GM23338 (cell line): ENCODE results near the gene ITPRIP. TPM values are rescaled to one million over a fixed set of nuclear protein-coding genes. Genes with fewer than 3 reads are reported as not detected.

ENCODE experiments used
- ATAC-seq: fragments of 200-7000 bp; cut with Tn5 transposase; 3 replicates; pipeline ENCODE4 v1.9.1; 2020
- DNase-seq: peaks from one replicate; pipeline ENCODE4 v3.0.0-alpha.2; 2015; ENCODE audit warnings: low spot score
- H2AFZ ChIP-seq: fragments of 200-600 bp; sonication (generic); 2 replicates; pipeline ENCODE4 v1.8.0; 2016; ENCODE audit warnings: antibody characterized with exemption, mild to moderate bottlenecking, moderate library complexity
- H3F3A ChIP-seq: fragments of 200-600 bp; sonication (generic); replicated peaks from 2 replicates; pipeline ENCODE4 v1.8.0; 2017; ENCODE audit warnings: antibody characterized with exemption, mixed run types, low read depth
- H3K27ac ChIP-seq: fragments of 200-600 bp; sonication (generic); 2 replicates; pipeline ENCODE4 v1.6.1; 2016; ENCODE audit warnings: low read depth
- H3K27me3 ChIP-seq: fragments of 200-600 bp; sonication (generic); 2 replicates; pipeline ENCODE4 v1.8.0; 2016; ENCODE audit warnings: mild to moderate bottlenecking, mixed run types, moderate library complexity; ENCODE audit not compliant: insufficient read depth
- H3K36me3 ChIP-seq: fragments of 200-600 bp; sonication (generic); 2 replicates; pipeline ENCODE4 v1.8.0; 2016; ENCODE audit warnings: mild to moderate bottlenecking; ENCODE audit not compliant: insufficient read depth
- H3K4me1 ChIP-seq: fragments of 200-600 bp; sonication (generic); 2 replicates; pipeline ENCODE4 v1.8.0; 2016; ENCODE audit warnings: mild to moderate bottlenecking, moderate library complexity; ENCODE audit not compliant: insufficient read depth
- H3K4me2 ChIP-seq: fragments of 200-600 bp; sonication (generic); 2 replicates; pipeline ENCODE4 v1.7.1; 2017; ENCODE audit warnings: mixed run types
- H3K4me3 ChIP-seq: fragments of 200-600 bp; sonication (generic); 2 replicates; pipeline ENCODE4 v1.6.1; 2016; ENCODE audit warnings: mixed run types
- H3K79me2 ChIP-seq: fragments of 200-600 bp; sonication (generic); replicated peaks from 2 replicates; pipeline ENCODE4 v1.8.0; 2017; ENCODE audit warnings: mild to moderate bottlenecking; ENCODE audit not compliant: insufficient read depth
- H3K9me2 ChIP-seq: fragments of 200-600 bp; sonication (generic); 2 replicates; pipeline ENCODE4 v1.8.0; 2017; ENCODE audit not compliant: insufficient read depth
- H4K20me1 ChIP-seq: fragments of 200-600 bp; sonication (generic); replicated peaks from 2 replicates; pipeline ENCODE4 v1.8.0; 2017; ENCODE audit warnings: mild to moderate bottlenecking; ENCODE audit not compliant: insufficient read depth
- H3K27ac Mint-ChIP-seq: 2 replicates; pipeline ENCODE4 v1.8.0; 2020; ENCODE audit warnings: inconsistent platforms, mild to moderate bottlenecking, moderate library complexity, mixed read lengths
- H3K27me3 Mint-ChIP-seq: 3 replicates; pipeline ENCODE4 v1.8.0; 2022; ENCODE audit warnings: low read depth, mild to moderate bottlenecking, moderate library complexity, mixed read lengths, inconsistent platforms; ENCODE audit not compliant: insufficient read depth, poor library complexity
- H3K36me3 Mint-ChIP-seq: 3 replicates; pipeline ENCODE4 v1.8.0; 2021; ENCODE audit warnings: low read depth, mild to moderate bottlenecking, inconsistent platforms, moderate library complexity, mixed read lengths
- H3K4me1 Mint-ChIP-seq: 3 replicates; pipeline ENCODE4 v1.8.0; 2020; ENCODE audit warnings: mild to moderate bottlenecking, inconsistent platforms, mixed read lengths
- H3K4me3 Mint-ChIP-seq: 3 replicates; pipeline ENCODE4 v1.8.0; 2021; ENCODE audit warnings: moderate library complexity, mild to moderate bottlenecking, inconsistent platforms, mixed read lengths
- H3K9me3 Mint-ChIP-seq: 3 replicates; pipeline ENCODE4 v1.8.0; 2020; ENCODE audit warnings: moderate library complexity, mild to moderate bottlenecking, inconsistent platforms, mixed read lengths
- CREB1 ChIP-seq: fragments of 250-450 bp; sonication (Bioruptor Pico); IDR thresholded peaks from 2 replicates; pipeline ENCODE4 v1.5.0; 2020; ENCODE audit warnings: low read depth, mild to moderate bottlenecking, moderate library complexity
- EZH2 ChIP-seq: fragments of 200-600 bp; sonication (generic); IDR thresholded peaks from one replicate; pipeline ENCODE4 v1.8.0; 2017; ENCODE audit warnings: antibody characterized with exemption, mild to moderate bottlenecking, low read depth; ENCODE audit not compliant: unreplicated experiment
- ZNF114 ChIP-seq: fragments of 250-450 bp; sonication (Bioruptor Pico); IDR thresholded peaks from 2 replicates; pipeline ENCODE4 v1.5.0; 2020; ENCODE audit warnings: mild to moderate bottlenecking, moderate library complexity
- polyA plus RNA-seq: library from polyadenylated mRNA; unstranded; fragments of >200 nt; fragmentation: Nextera tagmentation; extraction: Ambion mirVana; gene quantifications from 2 replicates; pipeline ENCODE4 v1.2.1, GENCODE V29; 2016
- total RNA-seq: library from RNA; depleted of rRNA; stranded (reverse); fragments of >200 nt; shearing (Covaris generic); gene quantifications from 2 replicates; pipeline ENCODE4 v1.2.3, GENCODE V29; 2014
- TF ChIP-seq, protein P1 (sequence below): fragments of 250-450 bp; sonication (Bioruptor Pico); IDR thresholded peaks from 2 replicates; pipeline ENCODE4 v1.5.0; 2020; ENCODE audit warnings: mild to moderate bottlenecking, moderate library complexity
- TF ChIP-seq, protein P2 (sequence below), 2 experiments: fragments of 200-600 bp in 1 of 2; sonication (generic) in 1 of 2; conservative IDR thresholded peaks; 2 replicates each; pipeline versions ENCODE4 v1.5.1 to v1.6.1; 2016 to 2017; ENCODE audit warnings: antibody characterized with exemption in 2 of 2, low read depth in 2 of 2, mild to moderate bottlenecking in 2 of 2, moderate library complexity in 1 of 2

The ITPRIP gene
- total and polyA plus RNA-seq, 2 experiments from 2014 or later, result 6.9 to 15.2 TPM

DNA sequence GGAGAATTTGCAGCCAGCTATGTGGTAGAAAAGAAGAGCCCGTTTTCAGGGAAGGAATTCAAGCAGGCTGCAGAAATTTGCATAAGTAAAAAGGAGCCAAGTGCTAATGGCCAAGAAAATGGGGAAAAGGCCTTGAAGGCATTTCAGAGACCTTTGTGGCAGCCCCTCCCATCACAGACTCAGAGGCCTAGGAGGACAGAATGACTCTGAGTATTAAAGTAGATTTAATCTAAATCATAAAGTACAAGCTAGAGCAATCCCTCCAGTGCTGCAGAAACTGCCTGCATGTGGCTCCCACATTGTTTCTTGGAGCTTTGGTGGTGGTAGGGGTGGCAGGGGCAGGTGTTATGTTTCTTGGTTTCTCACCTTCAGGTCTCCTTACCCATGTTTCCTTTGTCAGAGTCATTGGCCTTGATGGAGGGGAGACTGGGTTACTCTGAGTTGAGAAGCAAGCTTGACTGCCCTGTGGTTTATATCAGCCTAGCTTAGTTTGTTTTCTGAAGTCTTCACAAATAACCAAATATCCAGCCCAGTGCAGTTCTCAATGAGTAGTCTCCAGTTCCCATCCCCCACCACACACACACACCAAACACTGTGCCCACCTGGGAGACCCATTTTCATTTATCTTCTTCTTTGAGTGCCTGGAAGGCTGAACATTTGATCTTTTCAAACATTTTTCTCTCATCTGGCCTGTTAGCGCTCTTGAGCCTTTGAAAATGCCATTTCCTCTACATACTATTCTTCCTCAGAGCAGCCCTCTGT is 34.5 kb downstream of the ITPRIP start:
- ATAC-seq (no peak), DNase-seq (no peak)
- no peaks in the 10 kb centered on the region for H3K79me2 ChIP-seq
- peaks cover 6% of the 10 kb centered on the region; the same call in 1 of the 2 replicates for H3K9me2 ChIP-seq
- no peaks in the 10 kb centered on the region for H3K27me3 ChIP-seq
- Mint-ChIP-seq H3K27ac (no peak overlapping the region), H3K36me3 (peaks cover 47% of the 10 kb centered on the region), H3K9me3 (peaks cover 29% of the 10 kb centered on the region), H3K4me1 (peaks cover 16% of the 10 kb centered on the region), H3K27me3 (peaks cover 7% of the 10 kb centered on the region), H3K4me3 (no peak overlapping the region)
- H3K4me1 ChIP-seq, result no peaks in the 10 kb centered on the region
- no peak for TF ChIP-seq EZH2
- no peak overlapping the region for H3K27ac ChIP-seq
- H4K20me1 ChIP-seq, result no peaks in the 10 kb centered on the region
- peaks cover 6% of the 10 kb centered on the region; the same call in 1 of the 2 replicates for H3K36me3 ChIP-seq
- H3K4me3 ChIP-seq, result no peak overlapping the region
- no peak overlapping the region for H3K4me2 ChIP-seq
- no peak overlapping the region for H2AFZ ChIP-seq
- H3F3A ChIP-seq, result no peaks in the 10 kb centered on the region

DNA sequence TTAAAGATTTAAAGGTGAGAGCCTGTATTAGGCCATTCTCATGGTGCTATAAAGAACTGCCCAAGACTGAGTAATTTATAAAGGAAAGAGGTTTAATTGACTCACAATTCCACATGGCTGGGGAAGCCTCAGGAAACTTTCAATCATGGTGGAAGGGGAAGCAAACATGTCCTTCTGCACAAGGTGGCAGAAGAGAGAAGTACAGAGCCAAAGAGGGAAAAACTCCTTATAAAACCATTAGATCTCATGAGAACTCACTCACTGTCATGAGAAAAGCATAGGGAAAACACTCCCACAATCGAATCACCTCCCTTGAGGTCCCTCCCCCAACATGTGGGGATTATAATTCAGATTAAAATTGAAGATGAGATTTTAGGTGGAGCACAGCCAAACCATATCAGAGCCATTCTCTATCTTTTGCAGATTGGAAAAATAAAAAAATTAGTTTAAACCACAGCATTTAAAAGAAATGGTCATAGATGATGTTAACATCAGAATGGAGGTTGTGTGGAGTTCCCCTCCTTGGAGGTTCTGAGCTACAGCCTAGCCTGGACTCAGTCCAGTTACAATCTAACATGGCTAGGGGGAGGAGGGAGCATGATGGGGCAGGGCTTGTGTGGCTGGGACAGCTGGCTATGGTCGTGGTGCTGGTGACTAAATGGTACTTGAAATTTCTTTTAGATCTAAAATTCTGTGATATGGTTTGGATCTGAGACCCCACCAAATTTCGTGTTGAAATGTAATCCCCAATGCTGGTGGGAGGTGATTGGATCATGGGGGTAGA is 36.2 kb downstream of the ITPRIP start:
- Mint-ChIP-seq H3K27ac (no peak overlapping the region), H3K36me3 (peaks cover 47% of the 10 kb centered on the region)
- no peak for DNase-seq

DNA sequence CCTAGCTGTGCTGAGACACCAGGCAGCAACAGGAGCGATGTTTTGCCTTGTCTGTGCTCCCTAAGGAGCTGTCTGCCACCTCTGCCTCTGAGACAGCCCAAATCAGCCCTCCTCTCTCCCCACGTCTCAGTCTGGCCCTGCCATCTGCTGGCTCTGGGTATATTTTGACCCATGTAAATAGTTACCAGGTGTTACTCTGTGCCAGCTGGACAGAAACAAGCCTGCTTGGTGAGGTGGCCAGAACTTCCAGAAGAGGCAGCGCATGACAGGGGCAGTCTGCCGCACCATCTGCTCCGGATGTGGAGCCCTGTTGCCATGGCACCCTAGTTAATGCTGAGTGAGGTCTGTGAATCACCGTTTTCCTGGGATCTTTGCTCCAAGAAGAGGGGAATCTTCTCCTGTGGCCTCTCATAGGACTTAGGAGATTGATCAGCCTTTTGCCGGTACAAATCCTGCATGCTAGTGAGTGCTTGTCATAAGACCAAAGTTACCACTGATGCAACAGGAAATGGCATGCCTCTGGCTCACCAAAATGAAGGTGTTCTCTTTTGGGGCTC is 37.5 kb downstream of the ITPRIP start:
- Histone ChIP-seq H3K36me3 (peaks cover 6% of the 10 kb centered on the region; the same call in 1 of the 2 replicates), H4K20me1 (no peaks in the 10 kb centered on the region), H3K4me3 (no peak overlapping the region), H3K9me2 (peaks cover 6% of the 10 kb centered on the region; the same call in 1 of the 2 replicates), H3K27ac (no peak overlapping the region), H3K4me1 (no peaks in the 10 kb centered on the region), H3K79me2 (no peaks in the 10 kb centered on the region), H3F3A (no peaks in the 10 kb centered on the region), H2AFZ (no peak overlapping the region), H3K27me3 (no peaks in the 10 kb centered on the region), H3K4me2 (no peak overlapping the region)
- Mint-ChIP-seq H3K27me3 (peaks cover 10% of the 10 kb centered on the region), H3K36me3 (peaks cover 47% of the 10 kb centered on the region), H3K9me3 (peaks cover 29% of the 10 kb centered on the region), H3K4me1 (peaks cover 13% of the 10 kb centered on the region), H3K27ac (0 out of 2 replicates have a peak overlapping the region, but pooled peaks have one; percentile 17), H3K4me3 (no peak overlapping the region)
- ATAC-seq (no peak), DNase-seq (no peak)
- no peak for TF ChIP-seq CREB1 (CRISPR knock-in tag)
- TF ChIP-seq, protein P1, sequence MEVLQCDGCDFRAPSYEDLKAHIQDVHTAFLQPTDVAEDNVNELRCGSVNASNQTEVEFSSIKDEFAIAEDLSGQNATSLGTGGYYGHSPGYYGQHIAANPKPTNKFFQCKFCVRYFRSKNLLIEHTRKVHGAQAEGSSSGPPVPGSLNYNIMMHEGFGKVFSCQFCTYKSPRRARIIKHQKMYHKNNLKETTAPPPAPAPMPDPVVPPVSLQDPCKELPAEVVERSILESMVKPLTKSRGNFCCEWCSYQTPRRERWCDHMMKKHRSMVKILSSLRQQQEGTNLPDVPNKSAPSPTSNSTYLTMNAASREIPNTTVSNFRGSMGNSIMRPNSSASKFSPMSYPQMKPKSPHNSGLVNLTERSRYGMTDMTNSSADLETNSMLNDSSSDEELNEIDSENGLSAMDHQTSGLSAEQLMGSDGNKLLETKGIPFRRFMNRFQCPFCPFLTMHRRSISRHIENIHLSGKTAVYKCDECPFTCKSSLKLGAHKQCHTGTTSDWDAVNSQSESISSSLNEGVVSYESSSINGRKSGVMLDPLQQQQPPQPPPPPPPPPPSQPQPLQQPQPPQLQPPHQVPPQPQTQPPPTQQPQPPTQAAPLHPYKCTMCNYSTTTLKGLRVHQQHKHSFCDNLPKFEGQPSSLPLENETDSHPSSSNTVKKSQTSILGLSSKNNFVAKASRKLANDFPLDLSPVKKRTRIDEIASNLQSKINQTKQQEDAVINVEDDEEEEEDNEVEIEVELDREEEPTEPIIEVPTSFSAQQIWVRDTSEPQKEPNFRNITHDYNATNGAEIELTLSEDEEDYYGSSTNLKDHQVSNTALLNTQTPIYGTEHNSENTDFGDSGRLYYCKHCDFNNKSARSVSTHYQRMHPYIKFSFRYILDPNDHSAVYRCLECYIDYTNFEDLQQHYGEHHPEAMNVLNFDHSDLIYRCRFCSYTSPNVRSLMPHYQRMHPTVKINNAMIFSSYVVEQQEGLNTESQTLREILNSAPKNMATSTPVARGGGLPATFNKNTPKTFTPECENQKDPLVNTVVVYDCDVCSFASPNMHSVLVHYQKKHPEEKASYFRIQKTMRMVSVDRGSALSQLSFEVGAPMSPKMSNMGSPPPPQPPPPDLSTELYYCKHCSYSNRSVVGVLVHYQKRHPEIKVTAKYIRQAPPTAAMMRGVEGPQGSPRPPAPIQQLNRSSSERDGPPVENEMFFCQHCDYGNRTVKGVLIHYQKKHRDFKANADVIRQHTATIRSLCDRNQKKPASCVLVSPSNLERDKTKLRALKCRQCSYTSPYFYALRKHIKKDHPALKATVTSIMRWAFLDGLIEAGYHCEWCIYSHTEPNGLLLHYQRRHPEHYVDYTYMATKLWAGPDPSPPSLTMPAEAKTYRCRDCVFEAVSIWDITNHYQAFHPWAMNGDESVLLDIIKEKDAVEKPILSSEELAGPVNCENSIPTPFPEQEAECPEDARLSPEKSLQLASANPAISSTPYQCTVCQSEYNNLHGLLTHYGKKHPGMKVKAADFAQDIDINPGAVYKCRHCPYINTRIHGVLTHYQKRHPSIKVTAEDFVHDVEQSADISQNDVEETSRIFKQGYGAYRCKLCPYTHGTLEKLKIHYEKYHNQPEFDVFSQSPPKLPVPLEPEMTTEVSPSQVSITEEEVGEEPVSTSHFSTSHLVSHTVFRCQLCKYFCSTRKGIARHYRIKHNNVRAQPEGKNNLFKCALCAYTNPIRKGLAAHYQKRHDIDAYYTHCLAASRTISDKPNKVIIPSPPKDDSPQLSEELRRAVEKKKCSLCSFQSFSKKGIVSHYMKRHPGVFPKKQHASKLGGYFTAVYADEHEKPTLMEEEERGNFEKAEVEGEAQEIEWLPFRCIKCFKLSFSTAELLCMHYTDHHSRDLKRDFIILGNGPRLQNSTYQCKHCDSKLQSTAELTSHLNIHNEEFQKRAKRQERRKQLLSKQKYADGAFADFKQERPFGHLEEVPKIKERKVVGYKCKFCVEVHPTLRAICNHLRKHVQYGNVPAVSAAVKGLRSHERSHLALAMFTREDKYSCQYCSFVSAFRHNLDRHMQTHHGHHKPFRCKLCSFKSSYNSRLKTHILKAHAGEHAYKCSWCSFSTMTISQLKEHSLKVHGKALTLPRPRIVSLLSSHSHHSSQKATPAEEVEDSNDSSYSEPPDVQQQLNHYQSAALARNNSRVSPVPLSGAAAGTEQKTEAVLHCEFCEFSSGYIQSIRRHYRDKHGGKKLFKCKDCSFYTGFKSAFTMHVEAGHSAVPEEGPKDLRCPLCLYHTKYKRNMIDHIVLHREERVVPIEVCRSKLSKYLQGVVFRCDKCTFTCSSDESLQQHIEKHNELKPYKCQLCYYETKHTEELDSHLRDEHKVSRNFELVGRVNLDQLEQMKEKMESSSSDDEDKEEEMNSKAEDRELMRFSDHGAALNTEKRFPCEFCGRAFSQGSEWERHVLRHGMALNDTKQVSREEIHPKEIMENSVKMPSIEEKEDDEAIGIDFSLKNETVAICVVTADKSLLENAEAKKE, result no peak
- TF ChIP-seq, protein P2, sequence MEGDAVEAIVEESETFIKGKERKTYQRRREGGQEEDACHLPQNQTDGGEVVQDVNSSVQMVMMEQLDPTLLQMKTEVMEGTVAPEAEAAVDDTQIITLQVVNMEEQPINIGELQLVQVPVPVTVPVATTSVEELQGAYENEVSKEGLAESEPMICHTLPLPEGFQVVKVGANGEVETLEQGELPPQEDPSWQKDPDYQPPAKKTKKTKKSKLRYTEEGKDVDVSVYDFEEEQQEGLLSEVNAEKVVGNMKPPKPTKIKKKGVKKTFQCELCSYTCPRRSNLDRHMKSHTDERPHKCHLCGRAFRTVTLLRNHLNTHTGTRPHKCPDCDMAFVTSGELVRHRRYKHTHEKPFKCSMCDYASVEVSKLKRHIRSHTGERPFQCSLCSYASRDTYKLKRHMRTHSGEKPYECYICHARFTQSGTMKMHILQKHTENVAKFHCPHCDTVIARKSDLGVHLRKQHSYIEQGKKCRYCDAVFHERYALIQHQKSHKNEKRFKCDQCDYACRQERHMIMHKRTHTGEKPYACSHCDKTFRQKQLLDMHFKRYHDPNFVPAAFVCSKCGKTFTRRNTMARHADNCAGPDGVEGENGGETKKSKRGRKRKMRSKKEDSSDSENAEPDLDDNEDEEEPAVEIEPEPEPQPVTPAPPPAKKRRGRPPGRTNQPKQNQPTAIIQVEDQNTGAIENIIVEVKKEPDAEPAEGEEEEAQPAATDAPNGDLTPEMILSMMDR (conservative IDR thresholded peaks at IDR 0.05; ENCODE audit: low read depth in 2 of 2), result no peak
- TF ChIP-seq ZNF114 (CRISPR knock-in tag), result no peak

More for the DNA sequence above, 36.2 kb downstream of the ITPRIP start:
- Histone ChIP-seq H4K20me1 (no peaks in the 10 kb centered on the region), H3K4me2 (no peak overlapping the region), H3K9me2 (peaks cover 6% of the 10 kb centered on the region; the same call in 1 of the 2 replicates), H3K4me3 (no peak overlapping the region), H3K27me3 (no peaks in the 10 kb centered on the region), H3K79me2 (no peaks in the 10 kb centered on the region), H3K36me3 (peaks cover 6% of the 10 kb centered on the region; the same call in 1 of the 2 replicates), H3K27ac (no peak overlapping the region), H3K4me1 (no peaks in the 10 kb centered on the region), H2AFZ (no peak overlapping the region), H3F3A (no peaks in the 10 kb centered on the region)
- no peak overlapping the region for H3K4me3 Mint-ChIP-seq
- no peak for ATAC-seq
- H3K27me3 Mint-ChIP-seq, result peaks cover 13% of the 10 kb centered on the region
- peaks cover 16% of the 10 kb centered on the region for H3K4me1 Mint-ChIP-seq
- TF ChIP-seq EZH2, result no peak
- peaks cover 29% of the 10 kb centered on the region for H3K9me3 Mint-ChIP-seq
